ENCODE measurements around the gene TMEM39B. TPM values are rescaled to one million over a fixed set of nuclear protein-coding genes. Genes with fewer than 3 reads are reported as not detected.

Gene TMEM39B
- total and polyA plus RNA-seq, 2 of the 4 experiments (the other 2 are of a cell fraction): 6.5 to 28.7 TPM

DNA sequence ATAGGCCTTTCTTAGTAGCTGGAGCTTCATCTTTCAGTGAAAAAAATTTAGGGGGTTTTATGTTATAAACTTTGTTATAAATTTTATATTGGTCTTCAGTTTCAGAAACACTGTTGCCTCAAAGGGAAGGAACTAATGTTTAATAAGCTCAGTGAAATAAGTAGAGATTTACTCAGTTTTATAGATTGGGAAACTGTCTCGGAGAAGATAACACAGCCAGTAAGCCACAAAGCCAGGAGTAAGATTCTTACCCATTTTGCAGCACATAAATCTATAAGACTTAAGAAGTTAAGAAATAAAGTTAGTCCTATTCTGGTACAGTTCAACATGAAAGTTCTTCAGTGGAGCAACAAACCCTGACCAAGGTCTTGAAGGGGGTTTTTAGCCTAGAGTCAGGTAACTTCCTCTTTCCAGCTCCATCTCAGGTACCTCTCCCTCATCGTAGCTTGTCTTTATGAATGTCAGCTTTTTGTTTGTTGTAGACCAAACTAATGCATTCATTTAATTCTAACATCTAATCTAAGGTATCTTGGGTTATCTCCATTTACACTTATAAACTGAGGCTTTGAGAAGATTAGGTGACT is 38.4 kb downstream of the TMEM39B start:
- H4K8ac ChIP-seq (ENCODE audit: low read depth in 2 of 2, low read length in 2 of 2): no peak overlapping the region

More for the DNA sequence above, 38.4 kb downstream of the TMEM39B start:
- Histone ChIP-seq H3K56ac (ENCODE audit: extremely low read depth, insufficient read depth, low read length) (no peak overlapping the region), H3K4me3 (ENCODE audit: insufficient read depth, low read depth, low read length) (no peak overlapping the region), H3K9me1 (ENCODE audit: insufficient read depth, low read length) (peaks cover 10% of the 10 kb centered on the region; the same call in 1 of the 2 replicates), H2AK5ac (ENCODE audit: low read depth, low read length) (no peak overlapping the region), H2BK15ac (ENCODE audit: low read depth, low read length) (no peak overlapping the region), H3K27ac (ENCODE audit: insufficient read depth, low read length) (no peak overlapping the region), H3K9me3 (ENCODE audit: control insufficient read depth, insufficient read depth, low read length) (no peaks in the 10 kb centered on the region), H4K5ac (ENCODE audit: low read depth, low read length) (no peak overlapping the region), H3K9ac (ENCODE audit: low read depth, low read length) (no peak overlapping the region), H2BK20ac (ENCODE audit: low read depth, low read length) (no peak overlapping the region), H3K18ac (ENCODE audit: low read depth, low read length) (no peak overlapping the region), H2BK120ac (ENCODE audit: low read depth, low read length) (no peak overlapping the region), H2BK5ac (ENCODE audit: low read depth, low read length, poor library complexity, severe bottlenecking) (no peak overlapping the region), H2AFZ (replicated peaks; ENCODE audit: low read length, poor library complexity) (no peak overlapping the region), H3K27me3 (ENCODE audit: control insufficient read depth, insufficient read depth, low read length) (no peaks in the 10 kb centered on the region), H3K4me1 (ENCODE audit: control insufficient read depth, insufficient read depth, low read length) (no peaks in the 10 kb centered on the region), H3K79me1 (ENCODE audit: low read depth in 1 of 2, low read length in 2 of 2) (peaks cover 13 to 59% of the 10 kb centered on the region in 2 experiments), H3K36me3 (ENCODE audit: control insufficient read depth, insufficient read depth, low read length) (no peaks in the 10 kb centered on the region), H3K23ac (ENCODE audit: low read depth, low read length) (no peak overlapping the region), H3K4ac (ENCODE audit: low read depth, low read length) (no peak overlapping the region), H3K4me2 (ENCODE audit: low read depth, low read length) (no peak overlapping the region), H3K14ac (replicated peaks; ENCODE audit: low read depth, low read length) (no peak overlapping the region), H2AK9ac (replicated peaks; ENCODE audit: low read depth, low read length, poor library complexity) (no peak overlapping the region), H4K20me1 (ENCODE audit: insufficient read depth, low read length) (peaks cover 70% of the 10 kb centered on the region), H4K91ac (ENCODE audit: insufficient read depth, low read depth, low read length) (no peak overlapping the region)
- no CpG with 5 or more reads among the region's 2 CpGs for WGBS, 2 experiments (ENCODE audit: extremely low coverage in 2 of 2, insufficient read length in 1 of 2)
- TF ChIP-seq CEBPB (IDR thresholded peaks at IDR 0.05; ENCODE audit: low read depth, low read length) (no peak), RCOR1 (IDR thresholded peaks at IDR 0.05; ENCODE audit: insufficient replicate concordance, low read length) (no peak), MAFK (IDR thresholded peaks at IDR 0.05; ENCODE audit: low read depth, low read length) (no peak), ELK1 (IDR thresholded peaks at IDR 0.05; ENCODE audit: borderline replicate concordance, low read depth, low read length) (no peak), RAD21 (IDR thresholded peaks at IDR 0.05; ENCODE audit: low read length) (no peak), NFE2L2 (IDR thresholded peaks at IDR 0.05; ENCODE audit: low read depth, low read length) (no peak), FOS (IDR thresholded peaks at IDR 0.05; ENCODE audit: low read depth, low read length) (no peak), POLR2A (IDR thresholded peaks at IDR 0.05; ENCODE audit: low read depth, low read length) (no peak), MXI1 (IDR thresholded peaks at IDR 0.05; ENCODE audit: borderline replicate concordance, low read depth, low read length) (no peak), CHD1 (IDR thresholded peaks at IDR 0.05; ENCODE audit: low read depth, low read length) (no peak), SMC3 (IDR thresholded peaks at IDR 0.05; ENCODE audit: low read depth, low read length) (no peak), MAZ (IDR thresholded peaks at IDR 0.05; ENCODE audit: borderline replicate concordance, low read depth, low read length) (no peak)
- TF ChIP-seq, protein P1, sequence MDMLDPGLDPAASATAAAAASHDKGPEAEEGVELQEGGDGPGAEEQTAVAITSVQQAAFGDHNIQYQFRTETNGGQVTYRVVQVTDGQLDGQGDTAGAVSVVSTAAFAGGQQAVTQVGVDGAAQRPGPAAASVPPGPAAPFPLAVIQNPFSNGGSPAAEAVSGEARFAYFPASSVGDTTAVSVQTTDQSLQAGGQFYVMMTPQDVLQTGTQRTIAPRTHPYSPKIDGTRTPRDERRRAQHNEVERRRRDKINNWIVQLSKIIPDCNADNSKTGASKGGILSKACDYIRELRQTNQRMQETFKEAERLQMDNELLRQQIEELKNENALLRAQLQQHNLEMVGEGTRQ (IDR thresholded peaks at IDR 0.05; ENCODE audit: low read depth, low read length): no peak
- TF ChIP-seq, protein P2, sequence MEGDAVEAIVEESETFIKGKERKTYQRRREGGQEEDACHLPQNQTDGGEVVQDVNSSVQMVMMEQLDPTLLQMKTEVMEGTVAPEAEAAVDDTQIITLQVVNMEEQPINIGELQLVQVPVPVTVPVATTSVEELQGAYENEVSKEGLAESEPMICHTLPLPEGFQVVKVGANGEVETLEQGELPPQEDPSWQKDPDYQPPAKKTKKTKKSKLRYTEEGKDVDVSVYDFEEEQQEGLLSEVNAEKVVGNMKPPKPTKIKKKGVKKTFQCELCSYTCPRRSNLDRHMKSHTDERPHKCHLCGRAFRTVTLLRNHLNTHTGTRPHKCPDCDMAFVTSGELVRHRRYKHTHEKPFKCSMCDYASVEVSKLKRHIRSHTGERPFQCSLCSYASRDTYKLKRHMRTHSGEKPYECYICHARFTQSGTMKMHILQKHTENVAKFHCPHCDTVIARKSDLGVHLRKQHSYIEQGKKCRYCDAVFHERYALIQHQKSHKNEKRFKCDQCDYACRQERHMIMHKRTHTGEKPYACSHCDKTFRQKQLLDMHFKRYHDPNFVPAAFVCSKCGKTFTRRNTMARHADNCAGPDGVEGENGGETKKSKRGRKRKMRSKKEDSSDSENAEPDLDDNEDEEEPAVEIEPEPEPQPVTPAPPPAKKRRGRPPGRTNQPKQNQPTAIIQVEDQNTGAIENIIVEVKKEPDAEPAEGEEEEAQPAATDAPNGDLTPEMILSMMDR (conservative IDR thresholded peaks at IDR 0.05; ENCODE audit: low read depth, low read length): no peak
- DNase-seq (no peak), ATAC-seq (ENCODE audit: low read depth) (no peak)
- CTCF ChIA-PET: interaction anchor here (0.5 to 1.2 kb wide), 2 partner anchors 10 to 22 kb away, joined by 3 to 5 read pairs; no protein-coding TSS in a partner anchor
- BruUV-seq (replicated peaks): no TSS peak
- dilution Hi-C loops (cut with HindIII; ENCODE audit: low sequenced_read_pairs, unreplicated experiment) (no loop called here), intact Hi-C loops (cut with micrococcal nuclease) (no loop called here), in situ Hi-C loops (cut with MboI; ENCODE audit: low sequenced_read_pairs) (no loop called here)
- POLR2A ChIA-PET (ENCODE audit: unreplicated experiment): no interaction called here

All from IMR-90 (cell line).